GM23338 (cell line): ENCODE data around the gene ARG1. TPM values are rescaled to one million over a fixed set of nuclear protein-coding genes. Genes with fewer than 3 reads are reported as not detected.

Source experiments
- ATAC-seq: fragments of 200-7000 bp; cut with Tn5 transposase; 3 replicates; pipeline ENCODE4 v1.9.1; 2020
- DNase-seq: peaks from one replicate; pipeline ENCODE4 v3.0.0-alpha.2; 2015; ENCODE audit warnings: low spot score
- H2AFZ ChIP-seq: fragments of 200-600 bp; sonication (generic); 2 replicates; pipeline ENCODE4 v1.8.0; 2016; ENCODE audit warnings: antibody characterized with exemption, mild to moderate bottlenecking, moderate library complexity
- H3F3A ChIP-seq: fragments of 200-600 bp; sonication (generic); replicated peaks from 2 replicates; pipeline ENCODE4 v1.8.0; 2017; ENCODE audit warnings: antibody characterized with exemption, mixed run types, low read depth
- H3K27ac ChIP-seq: fragments of 200-600 bp; sonication (generic); 2 replicates; pipeline ENCODE4 v1.6.1; 2016; ENCODE audit warnings: low read depth
- H3K27me3 ChIP-seq: fragments of 200-600 bp; sonication (generic); 2 replicates; pipeline ENCODE4 v1.8.0; 2016; ENCODE audit warnings: mild to moderate bottlenecking, mixed run types, moderate library complexity; ENCODE audit not compliant: insufficient read depth
- H3K36me3 ChIP-seq: fragments of 200-600 bp; sonication (generic); 2 replicates; pipeline ENCODE4 v1.8.0; 2016; ENCODE audit warnings: mild to moderate bottlenecking; ENCODE audit not compliant: insufficient read depth
- H3K4me1 ChIP-seq: fragments of 200-600 bp; sonication (generic); 2 replicates; pipeline ENCODE4 v1.8.0; 2016; ENCODE audit warnings: mild to moderate bottlenecking, moderate library complexity; ENCODE audit not compliant: insufficient read depth
- H3K4me2 ChIP-seq: fragments of 200-600 bp; sonication (generic); 2 replicates; pipeline ENCODE4 v1.7.1; 2017; ENCODE audit warnings: mixed run types
- H3K4me3 ChIP-seq: fragments of 200-600 bp; sonication (generic); 2 replicates; pipeline ENCODE4 v1.6.1; 2016; ENCODE audit warnings: mixed run types
- H3K79me2 ChIP-seq: fragments of 200-600 bp; sonication (generic); replicated peaks from 2 replicates; pipeline ENCODE4 v1.8.0; 2017; ENCODE audit warnings: mild to moderate bottlenecking; ENCODE audit not compliant: insufficient read depth
- H3K9me2 ChIP-seq: fragments of 200-600 bp; sonication (generic); 2 replicates; pipeline ENCODE4 v1.8.0; 2017; ENCODE audit not compliant: insufficient read depth
- H4K20me1 ChIP-seq: fragments of 200-600 bp; sonication (generic); replicated peaks from 2 replicates; pipeline ENCODE4 v1.8.0; 2017; ENCODE audit warnings: mild to moderate bottlenecking; ENCODE audit not compliant: insufficient read depth
- H3K27ac Mint-ChIP-seq: 2 replicates; pipeline ENCODE4 v1.8.0; 2020; ENCODE audit warnings: inconsistent platforms, mild to moderate bottlenecking, moderate library complexity, mixed read lengths
- H3K27me3 Mint-ChIP-seq: 3 replicates; pipeline ENCODE4 v1.8.0; 2022; ENCODE audit warnings: low read depth, mild to moderate bottlenecking, moderate library complexity, mixed read lengths, inconsistent platforms; ENCODE audit not compliant: insufficient read depth, poor library complexity
- H3K36me3 Mint-ChIP-seq: 3 replicates; pipeline ENCODE4 v1.8.0; 2021; ENCODE audit warnings: low read depth, mild to moderate bottlenecking, inconsistent platforms, moderate library complexity, mixed read lengths
- H3K4me1 Mint-ChIP-seq: 3 replicates; pipeline ENCODE4 v1.8.0; 2020; ENCODE audit warnings: mild to moderate bottlenecking, inconsistent platforms, mixed read lengths
- H3K4me3 Mint-ChIP-seq: 3 replicates; pipeline ENCODE4 v1.8.0; 2021; ENCODE audit warnings: moderate library complexity, mild to moderate bottlenecking, inconsistent platforms, mixed read lengths
- H3K9me3 Mint-ChIP-seq: 3 replicates; pipeline ENCODE4 v1.8.0; 2020; ENCODE audit warnings: moderate library complexity, mild to moderate bottlenecking, inconsistent platforms, mixed read lengths
- CREB1 ChIP-seq: fragments of 250-450 bp; sonication (Bioruptor Pico); IDR thresholded peaks from 2 replicates; pipeline ENCODE4 v1.5.0; 2020; ENCODE audit warnings: low read depth, mild to moderate bottlenecking, moderate library complexity
- ETS1 ChIP-seq: IDR thresholded peaks from 2 replicates; pipeline ENCODE4 v1.6.1; 2016; ENCODE audit warnings: antibody characterized with exemption
- NANOG ChIP-seq: IDR thresholded peaks from 2 replicates; pipeline ENCODE4 v1.6.1; 2016; ENCODE audit warnings: antibody characterized with exemption, borderline replicate concordance
- REST ChIP-seq: IDR thresholded peaks from one replicate; pipeline ENCODE4 v1.6.1; 2018; ENCODE audit warnings: antibody characterized with exemption; ENCODE audit not compliant: unreplicated experiment
- ZNF462 ChIP-seq: fragments of 250-450 bp; sonication (Bioruptor Pico); IDR thresholded peaks from 2 replicates; pipeline ENCODE4 v1.5.0; 2020; ENCODE audit warnings: mild to moderate bottlenecking, moderate library complexity
- polyA plus RNA-seq: library from polyadenylated mRNA; unstranded; fragments of >200 nt; fragmentation: Nextera tagmentation; extraction: Ambion mirVana; gene quantifications from 2 replicates; pipeline ENCODE4 v1.2.1, GENCODE V29; 2016
- total RNA-seq: library from RNA; depleted of rRNA; stranded (reverse); fragments of >200 nt; shearing (Covaris generic); gene quantifications from 2 replicates; pipeline ENCODE4 v1.2.3, GENCODE V29; 2014

ARG1 gene
- total and polyA plus RNA-seq, 2 experiments from 2014 or later: 0.18 TPM; not detected in 1

GRCh38 chr6:131545317-131545716 is 27.7 kb upstream of the ARG1 start:
- Mint-ChIP-seq H3K36me3 (no peaks in the 10 kb centered on the region), H3K27me3 (no peaks in the 10 kb centered on the region), H3K4me1 (peaks cover 4% of the 10 kb centered on the region; the same call in 2 of the 3 replicates), H3K9me3 (no peaks in the 10 kb centered on the region), H3K4me3 (no peak overlapping the region), H3K27ac (no peak overlapping the region)
- no peaks in the 10 kb centered on the region for H4K20me1 ChIP-seq
- ATAC-seq (no peak), DNase-seq (no peak)
- no peaks in the 10 kb centered on the region for H3K27me3 ChIP-seq
- H3K4me2 ChIP-seq: no peak overlapping the region
- H3K9me2 ChIP-seq: no peaks in the 10 kb centered on the region
- TF ChIP-seq NANOG (no peak), CREB1 (CRISPR knock-in tag) (no peak), ETS1 (no peak), ZNF462 (no peak), REST (no peak)
- no peaks in the 10 kb centered on the region for H3F3A ChIP-seq
- peak overlapping the region; percentile 33; the same call in 1 of the 2 replicates for H2AFZ ChIP-seq
- no peaks in the 10 kb centered on the region for H3K36me3 ChIP-seq
- no peak overlapping the region for H3K27ac ChIP-seq
- no peak overlapping the region for H3K4me3 ChIP-seq
- H3K4me1 ChIP-seq: no peaks in the 10 kb centered on the region
- no peaks in the 10 kb centered on the region for H3K79me2 ChIP-seq
